Iris pigment epithelial cell (primary cell): ENCODE data around the gene MAPKAP1.
A peak's percentile ranks its signal among the peaks of the same experiment; 100 is the strongest.

Experiments used
- DNase-seq: peaks from one replicate; pipeline ENCODE4 v3.0.0-alpha.2; 2011; ENCODE audit warnings: low read depth

Gene MAPKAP1

GRCh38 chr9:125431741-125432271 is 275.2 kb downstream of the MAPKAP1 start:
- no peak for DNase-seq

GRCh38 chr9:125431012-125431305 is 276.0 kb downstream of the MAPKAP1 start:
- DNase-seq: no peak

- DNase-seq: no peak
Measured at GRCh38 chr9:125430161-125431011, 276.6 kb downstream of the MAPKAP1 start.

GRCh38 chr9:125429476-125430160 is 277.4 kb downstream of the MAPKAP1 start:
- no peak for DNase-seq

GRCh38 chr9:125428902-125429467 is 278.0 kb downstream of the MAPKAP1 start:
- DNase-seq: no peak

GRCh38 chr9:125428060-125428901 is 278.7 kb downstream of the MAPKAP1 start:
- DNase-seq: no peak

- no peak for DNase-seq
Measured at GRCh38 chr9:125427556-125427955, 279.5 kb downstream of the MAPKAP1 start.

GRCh38 chr9:125426926-125427325 is 280.1 kb downstream of the MAPKAP1 start:
- no peak for DNase-seq

GRCh38 chr9:125425901-125426515 is 281.0 kb downstream of the MAPKAP1 start:
- DNase-seq: no peak

- DNase-seq: no peak
Measured at GRCh38 chr9:125425170-125425897, 281.7 kb downstream of the MAPKAP1 start.

- no peak for DNase-seq
Measured at GRCh38 chr9:125423964-125424363, 283.0 kb downstream of the MAPKAP1 start.

GRCh38 chr9:125422853-125423252 is 284.2 kb downstream of the MAPKAP1 start:
- no peak for DNase-seq

GRCh38 chr9:125421591-125422181 is 285.3 kb downstream of the MAPKAP1 start:
- DNase-seq: no peak

GRCh38 chr9:125421166-125421565 is 285.8 kb downstream of the MAPKAP1 start:
- no peak for DNase-seq

- peak; percentile 50 for DNase-seq
Measured at GRCh38 chr9:125418404-125418803, 288.6 kb downstream of the MAPKAP1 start.

- no peak for DNase-seq
Measured at GRCh38 chr9:125416517-125416916, 290.5 kb downstream of the MAPKAP1 start.

GRCh38 chr9:125415583-125416460 is 291.2 kb downstream of the MAPKAP1 start:
- DNase-seq: no peak

- no peak for DNase-seq
Measured at GRCh38 chr9:125413579-125413978, 293.4 kb downstream of the MAPKAP1 start.

GRCh38 chr9:125412166-125412565 is 294.8 kb downstream of the MAPKAP1 start:
- no peak for DNase-seq
